GM19324 (cell line): ENCODE data around the gene MLN.

Source experiments
- ATAC-seq: cut with Tn5 transposase; IDR thresholded peaks from one replicate; pipeline ENCODE4 v1.9.1; 2021; ENCODE audit warnings: mild to moderate bottlenecking, moderate library complexity; ENCODE audit not compliant: unreplicated experiment, low FRiP score

MLN gene

GRCh38 chr6:33776186-33776585 is 27.6 kb downstream of the MLN start:
- ATAC-seq: no peak

GRCh38 chr6:33774774-33775173 is 29.0 kb downstream of the MLN start:
- no peak for ATAC-seq

GRCh38 chr6:33772902-33773472 is 30.8 kb downstream of the MLN start:
- no peak for ATAC-seq

GRCh38 chr6:33772082-33772830 is 31.5 kb downstream of the MLN start:
- ATAC-seq: no peak

- no peak for ATAC-seq
These were observed 32.4 kb downstream of the MLN start for GRCh38 chr6:33771146-33772081.

GRCh38 chr6:33770833-33771145 is 33.0 kb downstream of the MLN start:
- ATAC-seq: no peak

GRCh38 chr6:33770124-33770832 is 33.5 kb downstream of the MLN start:
- no peak for ATAC-seq

- no peak for ATAC-seq
These were observed 34.5 kb downstream of the MLN start for GRCh38 chr6:33769248-33769821.

- ATAC-seq: no peak
These were observed 35.1 kb downstream of the MLN start for GRCh38 chr6:33768644-33769120.

GRCh38 chr6:33766921-33767907 is 36.6 kb downstream of the MLN start:
- no peak for ATAC-seq

GRCh38 chr6:33765368-33765767 is 38.4 kb downstream of the MLN start:
- ATAC-seq: no peak

GRCh38 chr6:33764036-33764435 is 39.8 kb downstream of the MLN start:
- ATAC-seq: no peak

- no peak for ATAC-seq
These were observed 40.3 kb downstream of the MLN start for GRCh38 chr6:33763483-33763882.

- no peak for ATAC-seq
These were observed 41.1 kb downstream of the MLN start for GRCh38 chr6:33762713-33763112.

- ATAC-seq: no peak
These were observed 41.7 kb downstream of the MLN start for GRCh38 chr6:33761922-33762629.

- ATAC-seq: no peak
These were observed 42.3 kb downstream of the MLN start for GRCh38 chr6:33761581-33761921.

GRCh38 chr6:33759887-33760629 is 43.7 kb downstream of the MLN start:
- no peak for ATAC-seq

- ATAC-seq: no peak
These were observed 45.0 kb downstream of the MLN start for GRCh38 chr6:33758815-33759216.
